Kidney capillary endothelial cell (primary cell): Measurements from ENCODE around the gene NUP54.

Source experiments
- DNase-seq: peaks from one replicate; pipeline ENCODE4 v3.0.0-alpha.2; 2018; ENCODE audit warnings: low spot score

NUP54 gene

DNA sequence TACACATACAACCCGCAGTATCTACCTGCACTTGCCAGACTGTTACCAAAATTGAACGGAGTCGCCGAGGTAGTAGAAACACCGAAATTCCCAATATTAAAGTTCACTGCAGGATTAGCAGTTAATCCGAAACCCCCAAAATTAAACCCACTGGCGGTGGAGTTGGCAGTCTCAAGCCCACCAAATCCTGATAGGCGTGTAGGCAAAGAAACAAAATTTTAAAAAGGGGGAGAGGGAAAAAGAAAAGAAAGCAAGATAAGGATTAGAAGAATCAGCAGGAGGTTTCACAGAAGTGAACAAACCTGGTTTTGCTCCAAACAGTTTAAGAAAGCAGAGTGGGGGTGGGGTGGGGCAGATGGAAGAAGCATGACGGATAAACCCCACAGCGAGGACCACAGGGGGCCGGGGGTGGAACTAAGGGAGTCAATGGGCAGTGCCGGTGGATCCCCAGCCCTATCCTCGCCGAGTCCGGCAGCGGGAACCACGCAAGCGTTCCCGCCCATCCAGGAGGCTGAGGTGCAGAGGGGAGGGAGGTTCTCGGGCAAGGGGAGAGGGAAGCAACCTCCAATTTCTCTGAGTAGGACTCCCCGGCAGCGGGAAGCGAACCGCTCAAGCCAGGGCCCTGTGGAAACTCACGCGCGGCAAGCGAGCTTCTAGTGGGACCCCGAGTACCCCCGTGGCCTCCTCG, 599 bp downstream of the NUP54 start:
- DNase-seq, result peak; percentile 39

DNA sequence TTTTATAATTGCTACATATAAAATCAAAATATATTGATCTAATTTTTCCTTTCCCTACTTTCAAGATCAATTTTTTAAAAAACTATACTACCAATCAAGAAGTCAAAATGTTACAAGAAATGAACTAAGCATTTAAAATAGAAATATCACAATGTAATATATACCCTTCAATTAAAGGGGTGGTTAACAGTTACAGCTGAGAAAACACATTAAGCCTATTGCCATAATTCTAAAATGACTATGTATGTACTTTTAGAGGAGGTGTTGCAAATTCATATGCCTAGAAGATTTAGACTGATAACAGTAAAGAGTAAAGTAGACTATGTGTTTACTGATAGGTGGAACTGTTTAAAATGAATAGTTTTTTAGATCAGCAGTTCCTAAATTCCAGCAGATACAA, 3.7 kb downstream of the NUP54 start:
- no peak for DNase-seq

DNA sequence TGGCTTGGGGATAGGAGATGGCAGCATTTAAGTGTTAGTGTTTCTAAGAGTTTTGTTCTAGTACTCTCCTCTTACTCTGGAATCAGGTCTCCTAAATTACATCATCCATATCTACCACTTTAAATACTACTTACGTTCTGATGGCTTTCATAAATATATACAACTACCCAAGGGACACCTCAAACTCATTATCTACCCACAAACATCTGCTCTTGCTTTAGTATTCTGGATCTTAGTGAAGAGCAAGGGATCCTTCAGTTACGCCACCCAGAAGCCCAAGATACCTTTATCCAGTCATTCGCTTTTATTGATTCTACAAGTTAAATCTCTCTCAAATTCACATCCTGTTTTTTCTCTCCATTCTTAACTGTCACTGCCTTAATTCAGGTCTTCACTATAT, 7.0 kb downstream of the NUP54 start:
- no peak for DNase-seq

DNA sequence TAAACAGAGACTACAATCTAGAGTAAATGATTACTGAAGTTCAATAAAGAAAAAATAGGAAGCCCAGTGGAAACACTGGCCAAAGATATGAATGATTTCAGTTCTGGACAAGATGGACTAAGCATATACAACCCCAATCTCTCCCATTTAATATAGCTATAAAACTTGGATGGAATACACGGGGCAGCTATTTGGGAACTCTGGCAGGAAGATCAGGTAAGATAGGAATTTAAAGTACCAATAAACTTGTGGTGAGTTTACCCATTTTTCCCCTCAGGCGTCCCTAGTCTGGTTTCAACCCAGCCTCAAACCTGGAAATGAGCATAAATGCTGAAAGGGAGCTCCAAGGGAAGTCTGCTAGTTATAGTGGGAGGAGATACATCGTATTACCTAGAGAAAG, 20.4 kb downstream of the NUP54 start:
- no peak for DNase-seq

DNA sequence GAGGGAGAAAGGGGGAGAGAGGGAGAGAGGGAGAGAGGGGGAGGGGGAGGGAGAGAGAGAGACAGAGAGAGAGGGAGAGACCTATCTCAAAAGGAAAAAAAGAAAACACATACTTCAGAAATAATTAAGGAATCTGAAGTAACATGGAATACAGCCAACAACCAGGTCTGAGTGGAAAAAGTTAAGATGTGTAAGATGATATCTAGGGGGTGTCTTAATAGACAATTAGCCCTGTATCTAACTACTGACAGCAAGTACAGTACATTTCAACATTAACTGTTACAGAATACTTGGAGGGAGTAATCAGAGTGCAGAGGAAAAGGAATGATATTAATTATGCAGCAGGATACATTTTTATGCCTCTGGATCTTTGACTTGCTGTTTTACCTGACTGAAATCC, 22.4 kb downstream of the NUP54 start:
- no peak for DNase-seq

DNA sequence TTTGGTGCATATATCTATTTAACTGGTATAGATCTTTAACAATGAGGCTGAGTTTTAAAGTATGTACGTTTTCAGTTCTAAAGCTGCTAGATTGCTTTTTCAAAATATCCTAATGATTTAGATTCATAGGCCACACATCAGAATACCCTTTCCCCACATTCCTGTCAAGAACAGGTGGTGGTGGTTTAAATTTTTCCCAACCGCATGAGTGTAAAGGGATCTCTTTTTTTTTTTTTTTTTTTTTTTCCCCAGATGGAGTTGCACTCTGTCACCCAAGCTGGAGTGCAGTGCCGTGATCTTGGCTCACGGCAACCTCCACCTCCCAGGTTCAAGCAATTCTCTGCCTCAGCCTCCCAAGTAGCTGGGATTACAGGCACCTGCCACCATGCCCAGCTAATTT, 28.0 kb downstream of the NUP54 start:
- no peak for DNase-seq

DNA sequence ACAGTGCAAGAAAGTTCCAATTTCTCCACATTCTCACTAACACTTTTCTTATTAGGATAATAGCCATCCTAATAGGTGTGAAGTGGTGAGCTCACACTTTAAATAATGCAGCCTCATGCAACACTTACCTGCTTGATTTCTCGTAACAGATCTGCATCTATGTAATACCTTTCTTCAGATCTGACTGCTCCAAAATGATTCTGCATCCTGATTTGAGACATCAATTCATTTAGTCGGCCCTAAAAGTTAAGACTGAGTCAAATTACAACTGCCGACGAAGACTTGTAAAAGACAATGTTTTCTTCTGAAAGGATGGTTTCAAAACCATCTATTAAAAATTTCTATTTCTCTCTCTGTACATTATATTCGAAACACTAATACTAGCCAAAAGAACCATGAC, 30.7 kb downstream of the NUP54 start:
- DNase-seq, result no peak

DNA sequence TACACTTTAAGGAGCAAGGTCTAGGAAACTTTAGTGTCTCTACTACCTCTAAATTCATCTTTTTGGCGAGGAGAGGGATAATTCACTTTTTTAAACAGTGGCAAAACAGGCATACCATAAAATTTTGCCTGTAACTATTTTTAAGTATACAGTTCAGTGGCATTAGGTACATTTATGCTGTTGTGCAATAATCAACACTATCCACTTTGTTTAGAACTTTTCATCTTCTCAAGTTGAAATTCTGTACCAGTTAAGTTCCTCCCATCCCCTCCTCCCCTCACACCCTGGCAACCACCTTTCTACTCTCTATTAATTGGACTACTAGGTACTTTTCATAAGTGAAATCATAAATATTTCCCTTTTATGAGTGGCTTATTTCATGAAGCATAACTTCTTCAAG, 31.4 kb downstream of the NUP54 start:
- DNase-seq, result no peak

DNA sequence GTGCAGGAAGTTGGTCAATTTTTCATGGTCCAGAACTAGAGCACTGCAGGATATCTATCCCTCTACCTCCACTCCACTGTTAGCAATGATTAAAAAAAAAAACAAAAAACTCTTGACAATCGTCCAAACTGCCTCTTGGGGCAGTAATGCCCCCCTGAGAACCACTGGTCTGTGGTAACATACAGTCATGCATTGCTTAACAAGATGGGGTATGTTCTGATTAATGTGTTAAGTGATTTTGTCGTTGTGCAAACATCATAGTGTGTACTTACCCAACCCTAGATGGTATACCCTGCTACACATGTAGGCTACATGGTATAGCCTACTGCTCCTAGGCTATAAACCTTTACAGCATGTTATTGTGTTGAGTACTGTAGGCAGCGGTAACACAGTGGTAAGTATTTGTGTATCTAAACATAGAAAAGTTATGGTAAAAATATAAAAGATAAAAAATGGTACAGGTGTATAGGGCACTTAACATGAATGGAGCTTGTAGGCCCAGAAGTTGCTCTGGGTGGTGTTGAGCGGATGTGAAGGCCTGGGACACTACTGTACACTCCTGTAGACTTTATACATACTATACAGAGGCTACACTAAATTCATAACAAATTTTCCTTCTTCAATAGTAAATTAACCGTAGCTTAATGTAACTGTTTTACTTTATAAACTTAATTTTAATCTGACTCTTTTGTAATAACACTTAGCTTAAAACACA, 39.6 kb downstream of the NUP54 start:
- no peak for DNase-seq

DNA sequence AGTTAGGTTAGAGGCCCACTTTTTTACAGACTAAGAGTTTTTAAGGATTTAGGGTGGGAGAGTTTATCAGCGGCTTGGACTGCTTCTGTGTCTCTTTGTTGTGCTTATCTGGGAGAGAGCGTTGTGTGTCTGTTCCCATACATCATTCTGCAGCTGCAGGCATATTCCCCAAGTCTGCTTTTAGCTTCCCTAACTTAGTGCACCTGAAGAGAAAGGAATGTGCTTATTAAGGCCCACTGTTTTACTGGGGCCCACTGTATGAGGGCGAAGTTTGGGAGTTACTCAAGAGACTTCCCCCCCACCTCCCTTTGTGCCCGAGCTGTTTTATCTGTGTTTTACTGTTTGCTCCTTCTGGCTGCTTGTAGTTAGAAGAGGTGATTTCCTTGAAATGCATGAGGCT, 41.8 kb downstream of the NUP54 start:
- DNase-seq, result no peak

DNA sequence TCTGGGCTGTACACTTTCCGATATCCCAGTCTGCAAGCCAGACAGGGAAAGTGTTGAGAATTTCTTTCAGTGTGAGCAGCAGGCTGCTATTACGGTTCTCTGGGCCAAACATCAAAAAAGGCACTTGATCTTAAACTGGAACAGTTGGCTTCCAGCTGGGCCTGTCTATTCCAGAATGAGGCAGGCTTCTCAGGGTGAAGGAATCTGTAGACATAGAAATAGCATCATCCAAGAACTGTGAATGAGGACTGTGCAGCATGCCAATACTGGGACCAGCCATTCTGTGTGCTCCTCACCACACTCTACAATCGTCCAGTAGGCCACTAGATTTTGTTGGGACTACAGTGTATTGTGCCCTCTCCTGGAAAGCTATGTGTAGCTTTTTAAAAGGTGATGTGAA, 42.5 kb downstream of the NUP54 start:
- DNase-seq, result no peak

DNA sequence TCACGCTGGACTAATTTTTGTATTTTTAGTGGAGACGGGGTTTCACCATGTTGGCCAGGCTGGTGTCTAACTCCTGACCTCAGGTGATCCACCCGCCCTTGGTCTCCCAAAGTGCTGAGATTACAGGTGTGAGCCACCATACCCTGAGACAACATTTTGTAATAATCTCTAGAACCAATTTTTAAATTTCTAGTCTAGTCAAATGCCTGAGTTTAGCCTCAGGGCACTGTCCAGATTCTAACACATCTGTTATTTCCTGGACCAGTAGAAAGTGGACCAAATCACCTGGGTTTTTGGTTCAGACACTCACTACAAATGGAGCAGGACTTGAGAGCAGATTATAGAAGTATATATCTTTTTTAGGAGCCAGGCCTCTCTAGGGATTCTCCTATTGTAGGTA, 52.1 kb downstream of the NUP54 start:
- no peak for DNase-seq

DNA sequence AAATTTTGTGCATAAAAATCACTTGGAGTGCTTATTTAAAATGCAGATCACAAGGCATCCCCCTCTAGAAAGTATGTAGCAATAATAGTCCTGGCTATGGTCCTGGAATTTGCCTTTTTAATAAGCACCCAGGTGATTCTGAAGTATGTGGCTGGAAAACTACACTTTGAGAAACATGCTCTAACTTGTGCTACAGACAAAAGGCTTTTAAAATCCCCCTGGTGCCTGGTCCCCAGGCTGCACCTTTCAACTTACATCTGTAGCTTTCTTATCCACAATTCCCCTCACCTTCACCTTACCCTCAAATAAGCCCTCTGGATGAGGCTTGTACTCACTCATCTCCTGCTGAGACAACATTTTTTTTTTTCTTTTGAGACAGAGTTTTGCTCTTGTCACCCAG, 52.6 kb downstream of the NUP54 start:
- no peak for DNase-seq

DNA sequence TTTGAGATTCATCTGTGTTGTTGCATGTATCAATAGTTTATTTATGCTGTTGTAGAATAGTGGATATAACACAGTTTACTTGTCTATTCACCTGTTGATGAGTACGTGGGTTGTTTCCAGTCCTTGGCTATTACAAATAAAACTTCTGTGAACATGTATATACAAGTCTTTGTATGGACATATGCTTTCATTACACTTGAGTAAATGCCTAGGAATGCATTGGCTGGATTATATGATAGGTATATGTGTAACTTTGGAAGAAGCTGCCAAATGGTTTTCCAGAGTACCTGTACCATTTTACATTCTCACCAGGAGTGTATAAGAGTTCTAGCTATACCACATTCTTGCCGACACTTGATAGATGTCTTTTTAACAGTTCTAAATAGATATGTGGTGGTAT, 57.1 kb downstream of the NUP54 start:
- DNase-seq, result no peak

DNA sequence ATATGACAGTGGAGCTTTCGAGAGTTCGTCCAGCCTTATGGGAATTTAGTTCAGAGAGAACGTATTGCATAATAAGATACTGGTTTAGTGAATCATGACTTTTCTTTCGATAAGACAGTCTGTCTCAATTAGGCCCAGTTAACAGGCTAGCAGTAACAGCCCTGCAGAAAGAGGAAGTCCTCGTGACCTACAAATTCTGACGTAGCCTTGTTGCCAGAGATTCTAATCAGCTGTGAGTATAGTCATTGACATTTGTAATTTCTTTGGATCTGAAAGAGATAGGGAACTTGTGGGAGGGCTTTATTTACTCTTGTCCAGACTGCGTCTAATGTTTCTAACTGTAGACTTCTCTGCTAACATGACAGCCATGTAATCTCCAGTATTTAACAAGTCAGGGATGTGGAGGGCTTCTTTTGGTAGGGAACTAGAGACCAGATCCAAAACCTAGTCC, 57.9 kb downstream of the NUP54 start:
- DNase-seq, result no peak

DNA sequence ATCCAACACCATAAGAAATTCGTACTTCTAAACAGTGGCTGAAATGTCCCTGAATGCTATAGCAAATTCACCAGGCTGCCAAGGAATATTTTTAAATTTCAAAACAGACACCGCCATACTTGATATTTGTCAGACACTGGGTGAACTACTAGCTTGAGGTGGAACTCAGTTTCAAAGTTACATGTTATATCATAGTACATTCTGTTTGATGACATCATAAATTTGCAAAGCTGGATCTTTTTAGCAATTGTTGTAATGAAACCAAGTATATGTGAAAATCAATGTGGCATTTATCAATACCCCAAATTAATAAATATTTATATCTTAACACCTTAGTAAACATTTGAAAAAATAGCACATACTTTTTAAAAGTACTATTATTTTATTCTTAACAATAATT, 59.5 kb downstream of the NUP54 start:
- no peak for DNase-seq

DNA sequence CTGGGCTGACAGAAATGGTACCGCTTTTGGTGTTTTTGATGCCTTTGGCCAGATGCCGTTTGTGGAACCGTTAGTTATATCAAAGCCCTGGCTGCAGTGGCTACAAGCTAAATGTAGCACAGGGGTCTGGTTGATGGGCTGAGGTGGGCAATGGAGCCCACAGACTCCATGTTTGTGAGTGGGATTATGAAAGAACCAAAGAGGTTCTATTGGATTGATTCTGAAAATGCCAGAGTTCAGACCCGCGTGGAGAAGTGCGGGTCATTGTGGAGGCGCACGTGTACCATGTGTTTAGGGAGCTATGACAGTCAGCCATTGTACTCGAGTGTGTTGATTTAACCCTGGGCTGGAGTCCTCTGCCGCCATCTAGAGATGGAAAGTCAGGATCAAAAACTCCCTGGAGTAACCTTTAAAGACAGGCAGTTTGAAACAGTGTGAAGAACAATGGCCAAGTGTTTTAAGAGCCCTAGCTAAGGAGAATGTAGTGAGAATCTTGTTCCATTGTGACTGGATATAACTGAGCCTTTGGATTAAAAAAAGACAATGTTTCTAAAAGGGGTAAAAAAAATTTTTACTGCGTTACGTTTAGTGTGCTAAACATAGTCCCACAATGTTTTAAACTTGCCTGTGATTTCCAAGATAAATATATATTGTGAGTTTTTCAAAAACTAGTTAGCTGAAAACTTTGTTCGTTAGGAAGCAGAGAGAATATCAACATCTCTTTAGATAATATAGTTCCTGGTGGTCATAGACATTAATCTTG, 61.0 kb downstream of the NUP54 start:
- peak; percentile 69 for DNase-seq

DNA sequence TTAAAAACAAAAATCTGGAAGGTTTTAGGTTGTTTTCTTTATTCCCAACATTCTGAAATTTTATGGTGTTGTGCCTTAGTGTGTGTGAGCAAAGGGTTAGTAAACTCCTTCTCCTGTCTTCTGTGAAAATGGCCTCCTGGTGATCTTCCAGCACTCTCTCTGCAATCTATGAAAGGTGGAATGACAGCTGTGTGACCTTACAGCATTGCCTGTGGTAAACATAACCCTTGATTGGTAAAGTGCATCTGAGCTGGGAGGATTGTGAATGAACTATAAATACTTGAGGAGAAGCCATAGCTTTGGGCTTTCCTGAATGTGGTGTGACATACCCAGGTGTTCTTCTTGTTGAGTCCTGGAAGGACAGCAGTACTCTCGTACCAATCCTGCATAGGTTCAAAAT, 63.7 kb downstream of the NUP54 start:
- no peak for DNase-seq

DNA sequence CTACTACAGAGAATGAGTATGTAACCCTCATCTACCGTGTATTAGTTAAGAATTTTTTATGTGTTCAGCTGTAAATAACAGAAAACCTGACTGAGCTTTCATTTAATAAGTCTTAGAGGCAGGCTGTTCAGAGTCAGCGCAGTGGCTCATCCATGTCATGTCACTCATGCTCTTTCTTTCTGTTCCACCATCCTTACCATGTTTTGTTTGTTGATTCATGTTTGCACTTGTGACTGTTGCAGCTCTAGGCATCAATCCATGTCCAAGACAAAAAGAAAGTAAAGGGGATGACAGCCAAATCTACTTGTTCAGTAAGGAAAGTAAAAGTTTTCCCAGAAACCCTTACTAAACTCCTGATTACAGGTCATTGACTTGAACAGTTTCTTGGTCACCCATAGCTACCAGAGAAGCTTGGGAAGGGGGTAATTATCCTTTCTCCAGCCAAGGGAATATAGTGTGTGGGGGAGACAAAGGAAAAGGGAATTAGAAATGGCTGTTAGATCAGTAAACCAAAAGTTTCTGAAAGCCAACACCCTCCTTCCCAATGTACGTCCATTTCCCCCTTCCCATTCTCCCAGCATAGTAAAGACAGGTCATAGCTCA, 64.7 kb downstream of the NUP54 start:
- no peak for DNase-seq

DNA sequence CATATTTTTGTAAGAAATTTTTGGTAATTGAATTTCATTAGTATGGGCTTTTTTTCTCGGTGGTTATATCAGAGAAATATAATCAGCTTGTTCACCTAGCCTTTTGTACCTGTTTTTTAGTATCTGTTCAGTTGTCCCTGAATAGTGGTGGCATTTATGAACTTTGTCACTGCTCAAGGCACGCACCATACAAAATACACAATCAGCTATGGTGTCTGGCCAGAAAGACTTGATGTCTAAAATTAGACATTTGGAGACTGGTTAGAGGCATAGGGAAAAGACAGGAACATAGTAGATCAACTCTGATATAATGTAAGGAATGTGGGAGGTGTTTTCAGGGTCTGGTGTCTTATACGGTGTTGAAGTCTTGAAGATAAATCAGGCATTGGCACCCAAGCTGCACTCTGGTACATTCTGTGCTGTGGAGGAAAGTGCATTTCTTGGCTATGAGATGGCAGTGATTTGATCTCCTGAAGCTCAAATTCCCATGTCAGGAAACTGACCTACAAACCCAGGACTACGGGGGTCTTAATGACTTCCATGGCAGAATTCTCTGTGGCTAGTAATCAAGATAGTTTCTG, 70.1 kb downstream of the NUP54 start:
- DNase-seq, result no peak

DNA sequence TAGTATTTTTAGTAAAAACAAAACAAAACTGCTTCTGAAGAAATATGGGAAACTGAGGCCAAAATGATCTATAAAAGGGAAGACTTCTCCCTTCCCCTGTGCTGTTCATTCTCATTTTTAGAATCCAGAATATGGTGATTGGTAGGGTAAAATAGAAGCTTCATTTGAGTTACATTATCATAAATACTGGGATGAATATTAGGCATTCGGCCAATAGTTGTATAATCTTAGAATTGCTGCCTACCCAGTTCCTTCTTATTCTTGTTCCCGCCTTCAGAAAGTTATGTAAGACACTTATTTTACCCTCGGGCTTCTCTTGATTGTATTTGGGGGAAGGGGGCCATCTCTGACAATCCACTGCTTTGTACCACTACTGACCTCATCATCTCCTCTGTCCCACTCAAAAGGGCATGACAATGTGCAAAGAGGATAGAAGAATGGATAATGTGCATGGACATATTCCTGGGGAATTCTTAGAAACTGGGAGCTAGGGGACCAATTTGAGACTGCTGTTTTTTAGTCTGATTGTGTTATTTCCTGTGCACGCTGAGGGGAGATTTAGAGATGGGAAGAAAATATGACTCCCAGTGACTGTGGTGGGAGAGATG, 73.1 kb downstream of the NUP54 start:
- DNase-seq, result no peak

DNA sequence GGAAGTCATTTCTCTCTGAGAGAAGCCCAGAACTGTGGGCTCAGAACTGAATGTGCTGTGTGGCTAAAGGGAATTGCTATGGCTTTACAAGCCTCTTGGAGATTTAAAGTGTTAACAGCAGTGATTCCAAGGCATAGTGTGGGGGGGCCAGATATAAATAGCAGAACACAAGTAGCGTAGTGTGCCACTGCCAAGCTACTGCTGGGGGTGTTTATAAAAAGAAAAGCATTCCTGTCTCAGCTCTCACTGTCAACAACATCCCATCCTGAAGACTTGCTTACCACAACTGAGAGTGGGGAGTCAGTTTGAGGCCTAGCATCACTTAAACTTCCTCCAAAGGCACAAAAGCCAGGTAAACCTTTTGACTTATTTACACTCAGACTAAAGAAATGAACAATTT, 73.7 kb downstream of the NUP54 start, which contains the start of gene ART3:
TSS of gene ART3 (plus strand) at position 242 of the 400 bp plus-strand sequence. CDS start 1,181 bp downstream, outside the sequence.
- DNase-seq, result no peak
